Tibial artery (tissue), 4 donors: ENCODE data around the gene EPHB1.

Experiments used
- DNase-seq, 2 donors: peaks; one replicate each; pipeline ENCODE4 v3.0.0-alpha.2; 2019
- H3K27ac ChIP-seq, 2 donors: fragments of 200-600 bp; sonication (generic) in 1 of 2; 1 replicate in 1 of 2; 2 replicates in 1 of 2; pipeline ENCODE4 v1.5.1; 2018 to 2019; ENCODE audit warnings: mild to moderate bottlenecking in 1 of 2
- H3K27me3 ChIP-seq, 2 donors: fragments of 200-600 bp; sonication (generic) in 1 of 2; one replicate each; pipeline versions ENCODE4 v1.5.1 to v1.6.0; 2016 to 2019
- H3K36me3 ChIP-seq, 3 donors: fragments of 200-600 bp; sonication (generic) in 2 of 3; one replicate each; pipeline ENCODE4 v1.5.1; 2016 to 2019; ENCODE audit warnings: mild to moderate bottlenecking in 2 of 3
- H3K4me1 ChIP-seq, 4 donors: fragments of 200-600 bp; sonication (generic) in 2 of 4; 1 replicate in 3 of 4; 2 replicates in 1 of 4; pipeline ENCODE4 v1.5.1; 2016 to 2019
- H3K4me3 ChIP-seq, 2 donors: fragments of 200-600 bp; sonication (generic) in 1 of 2; 1 replicate in 1 of 2; 2 replicates in 1 of 2; pipeline ENCODE4 v1.5.1; 2018 to 2019; ENCODE audit warnings: mild to moderate bottlenecking in 2 of 2
- H3K9me3 ChIP-seq, 3 donors: fragments of 200-600 bp; sonication (generic) in 1 of 3; one replicate each; pipeline ENCODE4 v1.5.1; 2016 to 2019
- intact Hi-C: fragments of 100-400 bp; cut with DNase I; formaldehyde crosslinking; loops from one replicate; pipeline ENCODE4 v1.15.0; 2023; ENCODE audit warnings: low total_unique reads
- TF ChIP-seq, protein P1 (sequence below), 2 experiments: fragments of 200-600 bp in 1 of 2; fragments of 450-650 bp in 1 of 2; IDR thresholded peaks; one replicate each; pipeline ENCODE4 v1.5.1; 2017 to 2019; ENCODE audit warnings: antibody characterized with exemption in 2 of 2, mild to moderate bottlenecking in 1 of 2, moderate library complexity in 1 of 2

EPHB1 gene

DNA sequence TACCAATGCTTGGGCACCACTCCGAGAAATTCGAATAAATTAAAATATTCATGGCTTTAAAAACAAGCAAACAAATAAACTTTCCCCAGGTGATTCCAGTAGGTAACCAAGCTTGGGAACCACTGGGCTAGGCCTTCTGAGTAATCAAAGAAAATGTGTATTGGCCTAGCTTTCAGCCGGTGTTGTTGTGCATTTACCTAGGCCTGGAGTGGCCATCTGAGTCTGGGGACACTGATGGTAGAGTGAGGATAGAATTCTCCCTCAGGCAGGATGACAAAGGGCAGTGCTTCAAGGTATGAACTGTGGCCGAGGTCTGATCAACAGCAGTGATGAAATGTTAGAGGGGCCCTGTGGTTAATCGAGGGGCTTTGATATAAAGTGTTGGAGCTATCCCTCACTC lies 440.5 kb downstream of the EPHB1 start:
- no peaks in the 10 kb centered on the region for H3K36me3 ChIP-seq
- no peaks in the 10 kb centered on the region for H3K9me3 ChIP-seq
- no peak overlapping the region for H3K27ac ChIP-seq
- TF ChIP-seq, protein P1, sequence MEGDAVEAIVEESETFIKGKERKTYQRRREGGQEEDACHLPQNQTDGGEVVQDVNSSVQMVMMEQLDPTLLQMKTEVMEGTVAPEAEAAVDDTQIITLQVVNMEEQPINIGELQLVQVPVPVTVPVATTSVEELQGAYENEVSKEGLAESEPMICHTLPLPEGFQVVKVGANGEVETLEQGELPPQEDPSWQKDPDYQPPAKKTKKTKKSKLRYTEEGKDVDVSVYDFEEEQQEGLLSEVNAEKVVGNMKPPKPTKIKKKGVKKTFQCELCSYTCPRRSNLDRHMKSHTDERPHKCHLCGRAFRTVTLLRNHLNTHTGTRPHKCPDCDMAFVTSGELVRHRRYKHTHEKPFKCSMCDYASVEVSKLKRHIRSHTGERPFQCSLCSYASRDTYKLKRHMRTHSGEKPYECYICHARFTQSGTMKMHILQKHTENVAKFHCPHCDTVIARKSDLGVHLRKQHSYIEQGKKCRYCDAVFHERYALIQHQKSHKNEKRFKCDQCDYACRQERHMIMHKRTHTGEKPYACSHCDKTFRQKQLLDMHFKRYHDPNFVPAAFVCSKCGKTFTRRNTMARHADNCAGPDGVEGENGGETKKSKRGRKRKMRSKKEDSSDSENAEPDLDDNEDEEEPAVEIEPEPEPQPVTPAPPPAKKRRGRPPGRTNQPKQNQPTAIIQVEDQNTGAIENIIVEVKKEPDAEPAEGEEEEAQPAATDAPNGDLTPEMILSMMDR (IDR thresholded peaks at IDR 0.05), result no peak
- no peak for DNase-seq
- no peaks in the 10 kb centered on the region for H3K4me1 ChIP-seq
- intact Hi-C loops, result no loop called here
- H3K27me3 ChIP-seq, result no peaks in the 10 kb centered on the region
- H3K4me3 ChIP-seq, result no peak overlapping the region

DNA sequence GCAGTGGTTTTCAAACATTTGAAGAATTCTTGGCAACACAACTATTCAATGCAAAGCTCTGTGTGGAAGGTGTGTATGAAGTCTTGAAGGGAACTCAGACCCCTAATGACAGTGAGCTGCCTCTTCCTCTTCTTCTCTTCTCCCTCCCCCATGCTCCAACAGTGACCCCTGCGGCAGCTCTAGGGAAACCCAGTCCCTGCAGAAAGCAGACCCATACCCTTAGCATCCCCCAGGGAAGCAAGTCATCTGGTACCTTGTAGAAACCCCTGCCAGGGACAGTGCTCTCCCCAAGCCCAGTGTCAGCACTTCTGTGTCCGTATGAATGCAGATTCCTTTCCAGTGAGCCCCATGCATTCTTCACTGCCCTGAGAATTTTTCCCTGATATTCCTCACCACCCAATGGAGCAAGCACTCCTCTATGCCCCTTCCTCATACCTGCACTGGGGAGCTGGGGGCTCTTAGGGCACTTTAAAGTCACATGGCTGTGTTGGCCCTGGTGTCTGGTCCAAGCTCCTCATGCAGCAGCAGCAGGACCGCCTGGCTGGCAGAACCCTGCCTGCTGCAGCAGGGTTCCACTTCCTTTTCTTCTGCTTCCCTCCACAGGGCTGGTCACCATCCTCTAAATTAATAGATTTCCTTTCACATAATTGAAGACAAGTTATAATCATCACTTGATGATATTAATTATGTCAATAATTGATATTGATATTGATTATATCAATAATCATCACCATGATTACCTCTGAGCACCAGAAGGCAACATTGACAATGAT lies 442.5 kb downstream of the EPHB1 start:
- H3K9me3 ChIP-seq, result no peaks in the 10 kb centered on the region
- no peaks in the 10 kb centered on the region for H3K36me3 ChIP-seq
- TF ChIP-seq, protein P1 (IDR thresholded peaks at IDR 0.05), result no peak
- no peaks in the 10 kb centered on the region for H3K4me1 ChIP-seq
- H3K27ac ChIP-seq, result no peak overlapping the region
- intact Hi-C loops, result no loop called here
- no peak overlapping the region for H3K4me3 ChIP-seq
- H3K27me3 ChIP-seq, result no peaks in the 10 kb centered on the region
- DNase-seq, result no peak

DNA sequence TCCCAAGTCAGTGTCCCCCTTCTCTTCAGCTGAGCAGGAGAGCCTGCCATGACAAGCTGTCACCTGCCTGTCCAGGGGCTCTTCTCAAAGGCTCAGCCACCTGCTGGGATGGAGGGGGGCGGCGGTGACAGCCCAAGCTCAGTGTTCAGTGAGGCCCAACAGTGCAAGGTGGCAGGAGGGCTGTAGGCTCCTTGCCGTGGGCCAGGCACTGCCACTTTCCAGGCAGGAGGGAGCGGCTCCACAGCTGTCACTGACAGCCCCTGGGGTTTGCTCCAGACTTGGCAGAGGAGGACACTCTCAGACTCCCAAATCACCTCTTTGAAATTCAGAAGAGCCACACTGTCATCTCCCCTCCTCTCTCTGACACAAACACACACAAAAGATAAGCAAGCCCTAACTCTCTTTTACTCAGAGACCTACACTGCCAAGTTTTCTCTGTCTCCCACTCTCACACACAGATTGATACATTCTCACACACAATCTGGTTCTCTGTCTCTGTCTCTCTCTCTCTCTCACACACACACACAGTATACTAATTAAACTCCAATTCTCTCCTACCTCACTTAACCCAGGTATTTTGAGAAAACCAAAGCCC lies 443.3 kb downstream of the EPHB1 start:
- intact Hi-C loops, result no loop called here
- Histone ChIP-seq H3K4me1 (no peaks in the 10 kb centered on the region), H3K36me3 (no peaks in the 10 kb centered on the region), H3K27me3 (no peaks in the 10 kb centered on the region), H3K9me3 (no peaks in the 10 kb centered on the region), H3K27ac (no peak overlapping the region), H3K4me3 (no peak overlapping the region)
- TF ChIP-seq, protein P1 (IDR thresholded peaks at IDR 0.05), result no peak
- no peak for DNase-seq

DNA sequence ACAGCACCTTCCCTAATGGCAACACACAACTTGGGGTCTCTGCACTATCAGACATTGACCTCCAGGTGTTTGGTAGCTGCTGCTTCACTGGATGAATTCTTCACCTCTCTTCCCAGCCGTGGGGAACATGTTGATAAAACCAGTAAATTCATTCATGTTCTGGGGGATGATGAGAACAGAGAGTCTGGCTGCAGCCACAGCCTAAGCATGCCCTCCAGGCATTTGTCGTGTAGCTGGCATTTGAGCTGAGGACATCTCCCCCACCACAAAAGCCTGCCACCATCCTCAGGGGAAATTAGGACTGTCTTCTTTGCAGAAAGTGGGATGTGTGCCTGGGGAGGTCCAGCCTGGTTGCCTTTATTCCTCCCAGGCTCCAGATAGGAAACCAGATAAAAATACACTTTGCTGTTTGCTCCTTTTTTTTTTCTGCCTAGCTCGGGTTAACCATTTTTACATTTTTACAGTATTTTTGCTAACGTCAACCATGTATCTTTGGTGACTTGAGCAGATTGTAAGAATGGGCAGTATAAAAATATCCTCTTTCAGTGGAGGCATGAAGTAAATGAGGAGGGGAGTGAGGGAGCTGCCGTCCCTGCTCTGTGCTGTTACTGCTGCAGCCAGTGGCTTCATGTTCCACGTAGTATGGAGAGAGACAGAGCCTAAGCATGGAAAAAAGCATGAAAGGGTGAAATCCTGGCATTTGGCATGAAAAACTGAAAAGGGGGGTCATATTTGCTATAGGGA lies 444.0 kb downstream of the EPHB1 start:
- Histone ChIP-seq H3K27ac (no peak overlapping the region), H3K4me1 (no peaks in the 10 kb centered on the region), H3K27me3 (no peaks in the 10 kb centered on the region), H3K4me3 (no peak overlapping the region), H3K9me3 (no peaks in the 10 kb centered on the region), H3K36me3 (no peaks in the 10 kb centered on the region)
- intact Hi-C loops, result no loop called here
- TF ChIP-seq, protein P1 (IDR thresholded peaks at IDR 0.05), result no peak
- no peak for DNase-seq

DNA sequence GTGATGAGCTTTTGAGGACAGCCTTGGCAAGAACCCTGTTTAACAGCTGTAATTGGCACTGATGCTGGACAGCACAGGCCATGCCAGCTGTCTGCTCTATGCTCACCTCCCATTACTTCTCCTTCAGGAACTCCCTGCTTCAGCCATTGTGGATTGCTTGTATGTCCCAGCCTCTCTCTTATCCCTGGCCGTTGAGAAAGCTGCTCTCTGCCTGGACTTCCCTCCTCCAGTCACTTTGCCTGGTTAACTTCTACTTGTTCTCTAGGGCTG lies 444.5 kb downstream of the EPHB1 start:
- TF ChIP-seq, protein P1 (IDR thresholded peaks at IDR 0.05), result no peak
- Histone ChIP-seq H3K27me3 (no peaks in the 10 kb centered on the region), H3K4me1 (no peaks in the 10 kb centered on the region), H3K27ac (no peak overlapping the region), H3K4me3 (no peak overlapping the region), H3K9me3 (no peaks in the 10 kb centered on the region), H3K36me3 (no peaks in the 10 kb centered on the region)
- intact Hi-C loops, result no loop called here
- DNase-seq, result no peak
